Sciatic nerve (tissue), 1 donor: ENCODE data around the gene CPS1. TPM values are rescaled to one million over a fixed set of nuclear protein-coding genes. Genes with fewer than 3 reads are reported as not detected.

Experiments
- total RNA-seq: library from RNA; stranded (reverse); fragmentation: NEBNext Ultra II Directional; extraction: Animal tissue kit (Norgen Biotek cat#: 25700); gene quantifications from one replicate; pipeline ENCODE4 v1.2.1, GENCODE V29; 2021
- donor health status: DM: no; HTN: no; CAD: no.

Gene CPS1
- total RNA-seq, 1 donor from 2014 or later: 6.9 TPM

Other genes starting within 250 kb of the CPS1 start
- not detected for gene MYL1, start 241.4 kb upstream of the CPS1 start, total RNA-seq
- 46.0 TPM for gene LANCL1, start 79.8 kb upstream of the CPS1 start, total RNA-seq